Subcutaneous adipose tissue (tissue), 4 donors: ENCODE measurements around the gene TEX11. TPM values are rescaled to one million over a fixed set of nuclear protein-coding genes. Genes with fewer than 3 reads are reported as not detected.

Experiments
- CTCF ChIP-seq: fragments of 450-650 bp; IDR thresholded peaks from one replicate; pipeline ENCODE4 v1.5.1; 2016; ENCODE audit warnings: low read depth, mild to moderate bottlenecking, control low read depth, antibody characterized with exemption, moderate library complexity
- total RNA-seq, 4 donors: library from RNA; depleted of rRNA; stranded (reverse); fragments of >200 nt; gene quantifications; one replicate each; pipeline ENCODE4 v1.1.0, GENCODE V29; 2016

Gene TEX11
- total RNA-seq = not detected

- no peak for TF ChIP-seq CTCF
Measured at GRCh38 chrX:70908541-70908940, at the start of gene TEX11. TSS of gene TEX11 (minus strand) at chrX:70908711. CDS start at chrX:70907789, 922 bp downstream.

GRCh38 chrX:70954871-70955270 is 46.4 kb upstream of the TEX11 start:
- no peak for TF ChIP-seq CTCF

- TF ChIP-seq CTCF = no peak
Measured at GRCh38 chrX:70924294-70924911, 15.9 kb upstream of the TEX11 start.

- no peak for TF ChIP-seq CTCF
Measured at GRCh38 chrX:70922774-70923473, 14.4 kb upstream of the TEX11 start.

- no peak for TF ChIP-seq CTCF
Measured at GRCh38 chrX:70921709-70922352, 13.3 kb upstream of the TEX11 start.

- no peak for TF ChIP-seq CTCF
Measured at GRCh38 chrX:70916754-70917153, 8.2 kb upstream of the TEX11 start.

- TF ChIP-seq CTCF = no peak
Measured at GRCh38 chrX:70907900-70908299, 611 bp downstream of the TEX11 start.
